NCI-H187 (cell line): ENCODE measurements around the gene ZNF428.
A peak's percentile ranks its signal among the peaks of the same experiment; 100 is the strongest.
"Not testable (repeated sequence)": the region's sequence is repeated elsewhere in the genome, so short reads cannot be mapped to it uniquely, and the experiment has no call there.

Experiments
- DNase-seq, 2 experiments: peaks; one replicate each; lab custom pipeline; 2025; lab: John Stamatoyannopoulos, UW

The ZNF428 gene

DNA sequence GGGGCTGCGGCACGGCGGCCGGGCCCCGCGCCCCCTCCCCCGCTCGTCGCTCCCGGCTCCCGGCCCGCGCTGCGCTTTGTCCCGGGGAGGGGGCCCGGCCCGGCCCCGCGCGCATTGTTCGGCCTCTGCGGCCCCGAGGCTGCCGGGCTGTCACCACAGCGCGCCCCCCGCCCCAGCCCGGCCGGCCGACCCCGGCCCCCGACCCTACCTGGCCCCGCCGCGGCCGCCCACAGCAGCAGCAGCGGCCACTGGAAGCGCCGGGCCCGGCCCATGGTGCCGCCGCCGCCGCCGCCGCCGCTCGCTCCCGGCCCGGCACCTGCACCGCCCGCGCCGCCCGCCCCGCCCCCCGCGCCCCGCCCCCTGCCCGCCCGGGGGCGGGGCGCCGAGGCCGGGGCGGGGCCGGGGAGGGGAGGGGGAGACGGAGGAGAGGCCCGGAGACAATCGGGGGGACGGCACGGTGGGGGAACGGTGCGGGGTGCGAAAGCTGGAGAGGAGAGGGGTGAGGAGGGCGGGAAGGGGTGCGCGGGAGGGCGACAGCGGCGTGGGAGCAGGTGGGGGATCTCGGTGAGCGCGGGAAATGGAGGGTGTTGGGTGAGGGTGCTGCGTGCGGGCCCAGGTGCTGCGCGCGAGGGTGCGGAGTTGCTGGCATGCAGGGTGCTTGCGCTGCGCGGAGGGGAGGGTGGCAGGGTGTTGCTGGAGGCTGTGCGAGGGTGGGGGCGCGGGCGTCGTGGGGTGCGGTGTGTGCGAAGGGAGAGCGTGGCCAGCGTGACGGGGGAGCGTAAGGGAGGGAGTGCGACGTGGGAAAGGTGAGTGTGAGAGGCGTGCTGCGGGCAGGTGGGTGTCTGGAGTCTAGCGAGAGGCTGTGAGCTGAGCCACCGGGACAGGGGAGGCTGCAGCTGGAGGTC lies 20.3 kb upstream of the ZNF428 start, which contains the start of gene CADM4:
TSS of gene CADM4 (minus strand) at position 332 of the 905 bp plus-strand sequence. CDS start at position 272, 60 bp downstream.
- peak in 1 of 2 experiments; percentile 48 for DNase-seq

DNA sequence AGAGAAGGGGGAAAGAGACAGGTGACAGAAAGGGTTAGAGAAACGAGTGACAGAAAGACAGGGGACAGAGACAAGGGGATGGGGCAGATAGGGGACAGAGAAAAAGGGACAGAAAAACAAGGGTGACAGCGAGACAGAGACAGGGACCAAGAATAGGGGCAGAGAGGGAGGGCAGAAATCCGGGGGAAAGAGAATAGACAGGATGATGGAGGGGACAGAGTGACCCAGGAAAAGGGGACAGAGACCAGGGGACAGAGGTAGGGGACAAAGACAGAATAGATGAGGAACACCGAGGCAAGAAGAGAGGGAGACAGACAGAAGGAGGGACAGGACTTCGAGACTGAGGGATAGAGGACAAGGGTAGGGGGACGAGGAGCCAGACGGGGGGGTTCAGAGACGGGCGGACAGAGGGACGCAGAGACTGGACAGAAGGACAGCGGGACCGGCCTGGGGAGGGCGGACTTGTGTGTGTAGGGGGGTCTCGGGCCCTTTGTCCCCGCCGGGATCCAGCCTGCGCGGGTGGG lies 19.6 kb upstream of the ZNF428 start:
- DNase-seq = no peak

DNA sequence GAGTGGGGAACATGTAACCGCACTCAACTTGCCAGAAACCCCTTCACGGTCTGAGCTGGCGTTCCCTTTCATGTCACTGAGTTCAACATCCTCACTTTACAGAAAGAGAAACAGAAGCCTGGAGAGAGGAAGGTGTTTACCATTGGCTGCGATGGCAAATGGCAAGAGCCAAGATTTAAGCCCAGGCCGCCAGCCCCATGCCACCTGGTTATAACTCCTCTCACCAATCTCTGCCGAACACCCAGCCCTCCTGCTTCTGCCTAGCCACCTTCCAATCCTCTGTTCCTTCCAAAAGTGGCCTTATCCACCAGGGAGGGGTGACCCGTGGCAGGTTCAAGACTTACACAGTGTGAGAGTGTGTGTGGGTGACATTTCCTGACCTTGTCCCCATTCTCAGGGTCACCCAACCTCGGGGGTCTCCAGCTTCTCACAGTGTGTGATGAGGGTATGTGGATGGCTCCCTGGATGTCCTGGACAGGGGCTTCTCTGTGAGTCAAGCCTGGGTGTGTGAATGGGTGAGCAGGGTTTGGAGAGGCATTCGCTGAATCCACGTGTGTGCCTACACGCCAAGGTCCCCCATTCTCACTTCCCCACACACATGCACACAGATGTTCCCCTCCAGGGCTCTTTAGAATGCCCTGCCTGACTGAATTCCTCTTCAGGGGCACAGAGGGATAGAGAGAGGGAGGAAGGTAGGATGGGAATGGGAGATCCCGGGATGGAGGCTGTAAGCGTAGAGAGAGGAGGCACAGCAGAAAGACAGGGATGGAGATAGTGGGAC lies 19.0 kb upstream of the ZNF428 start:
- no peak for DNase-seq

DNA sequence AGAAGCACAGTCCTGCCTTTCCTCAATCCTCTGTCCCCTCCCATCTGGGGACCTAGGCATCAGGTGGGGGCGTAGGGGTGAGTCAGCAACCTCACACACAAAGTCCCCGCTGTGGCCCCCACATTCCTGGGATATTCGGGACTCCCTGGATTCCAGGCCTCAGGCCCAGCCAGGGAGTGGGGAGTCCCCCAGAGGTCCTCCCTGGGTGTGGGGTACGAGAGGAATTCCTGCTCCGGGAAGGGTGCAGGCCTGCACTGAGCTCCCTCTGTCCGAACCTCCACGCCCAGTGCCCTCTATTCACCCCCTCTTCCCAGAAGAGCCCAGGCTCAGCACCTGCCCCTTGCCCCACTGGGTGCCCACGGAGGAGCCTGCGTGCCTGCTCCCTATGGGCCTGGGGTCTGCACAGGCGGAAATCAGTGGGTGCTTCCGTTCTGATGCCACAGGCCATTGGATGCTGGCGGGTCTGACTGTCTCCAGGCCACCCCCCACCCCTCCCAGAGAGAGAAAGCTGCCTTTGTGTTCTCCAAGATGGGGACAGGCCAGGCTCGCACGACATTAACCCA lies 16.8 kb upstream of the ZNF428 start:
- DNase-seq = no peak

DNA sequence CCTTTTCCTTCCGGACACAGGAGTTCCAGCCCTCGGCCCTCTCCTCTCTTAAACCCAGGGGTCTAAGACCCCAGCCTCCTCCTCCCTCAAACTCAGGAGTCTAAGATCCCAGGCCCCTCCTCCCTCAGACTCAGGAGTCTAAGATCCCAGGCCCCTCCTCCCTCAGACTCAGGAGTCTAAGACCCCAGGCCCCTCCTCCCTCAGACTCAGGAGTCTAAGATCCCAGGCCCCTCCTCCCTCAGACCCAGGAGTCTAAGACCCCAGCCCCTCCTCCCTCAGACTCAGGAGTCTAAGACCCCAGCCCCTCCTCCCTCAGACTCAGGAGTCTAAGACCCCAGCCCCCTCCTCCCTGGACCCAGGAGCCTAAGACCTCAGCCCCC lies 16.1 kb upstream of the ZNF428 start:
- not testable (repeated sequence) for DNase-seq

DNA sequence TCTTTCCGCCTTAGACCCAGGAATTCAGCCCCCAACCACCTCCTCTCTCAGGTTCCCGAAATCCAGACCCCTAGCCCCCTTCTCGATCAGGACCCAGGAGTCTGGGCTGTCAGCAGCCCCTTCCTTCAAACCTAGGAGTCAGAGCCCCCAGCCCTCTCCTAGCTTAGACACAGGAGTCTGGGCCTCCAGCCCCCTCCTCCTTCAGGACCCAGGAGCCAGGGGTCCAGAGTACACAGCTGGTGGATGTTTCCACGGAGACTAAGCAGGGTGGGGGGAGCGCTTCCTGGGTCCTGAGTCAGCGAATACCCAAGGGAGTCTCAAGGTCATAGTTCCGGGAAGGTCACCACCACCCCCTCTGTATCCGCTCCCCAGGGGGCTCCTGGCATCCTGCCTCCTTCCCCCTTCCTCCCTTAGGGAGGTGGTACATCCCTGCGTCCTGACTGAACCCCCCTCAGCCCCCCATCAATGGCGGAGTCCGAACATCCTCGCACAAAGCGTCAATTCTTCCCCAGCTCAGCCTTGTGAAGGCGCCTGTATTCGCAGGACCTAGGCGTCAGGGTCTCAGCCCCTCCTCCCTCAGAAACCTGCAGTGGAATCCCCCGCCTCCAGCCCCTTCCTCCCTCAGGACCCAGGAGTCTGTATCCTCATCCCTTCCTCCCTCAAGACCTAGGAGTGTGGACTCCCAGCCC lies 15.6 kb upstream of the ZNF428 start:
- DNase-seq = no peak

DNA sequence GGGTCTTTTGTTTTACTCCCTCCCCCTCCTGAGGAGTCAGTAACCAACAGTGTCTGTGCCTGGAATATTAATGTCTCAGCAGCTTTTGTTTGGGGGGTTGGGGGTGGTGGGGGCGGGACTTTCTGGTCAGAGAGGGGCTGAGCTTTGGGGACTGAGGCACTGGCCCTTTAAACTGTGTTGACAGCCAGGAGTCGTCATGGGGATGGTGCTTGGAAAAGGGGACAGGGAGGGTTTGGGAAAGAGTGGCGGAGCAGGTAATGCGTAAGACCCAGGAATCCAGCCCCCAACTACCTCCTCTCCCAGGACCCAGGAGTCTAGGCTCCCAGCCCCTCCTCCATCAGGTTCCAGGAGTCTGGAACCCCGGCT lies 15.1 kb upstream of the ZNF428 start:
- no peak for DNase-seq

DNA sequence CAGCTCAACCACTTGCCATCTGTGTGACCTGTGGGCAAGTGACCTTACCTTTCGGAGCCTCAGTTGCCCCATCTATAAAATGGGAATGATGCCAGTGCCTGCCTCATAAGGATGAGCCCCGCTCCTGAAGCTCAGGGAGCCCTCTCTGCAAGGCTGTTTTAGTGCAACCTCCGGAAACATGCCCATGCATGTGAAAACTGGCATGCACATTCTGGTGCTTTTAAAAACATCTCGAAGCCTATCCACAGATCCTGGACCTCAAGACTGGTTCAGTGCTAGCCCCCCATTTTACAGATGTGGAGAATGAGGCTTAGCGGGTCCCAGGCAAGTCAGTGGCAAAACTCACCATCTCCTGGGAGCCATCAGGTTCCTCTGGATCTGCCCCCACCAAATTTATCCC lies 14.6 kb upstream of the ZNF428 start:
- no peak for DNase-seq

DNA sequence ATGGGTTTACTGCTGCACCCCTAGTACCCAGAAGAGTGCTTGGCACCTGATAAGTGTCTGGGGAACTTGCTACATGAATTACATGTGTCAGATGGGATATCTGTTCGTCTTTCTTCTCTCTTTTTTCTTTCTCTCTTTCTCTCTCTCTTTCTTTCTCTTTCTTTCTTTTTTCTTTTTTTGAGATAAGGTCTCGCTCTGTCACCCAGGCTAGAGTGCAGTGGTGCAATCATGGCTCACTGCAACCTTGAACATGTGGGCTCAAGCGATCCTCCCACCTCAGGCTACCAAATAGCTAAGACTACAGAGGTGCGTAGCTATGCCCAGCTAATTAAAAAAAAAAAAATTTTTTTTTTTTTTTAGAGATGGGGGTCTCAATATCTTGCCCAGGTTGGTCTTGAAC lies 14.1 kb upstream of the ZNF428 start:
- no peak for DNase-seq

DNA sequence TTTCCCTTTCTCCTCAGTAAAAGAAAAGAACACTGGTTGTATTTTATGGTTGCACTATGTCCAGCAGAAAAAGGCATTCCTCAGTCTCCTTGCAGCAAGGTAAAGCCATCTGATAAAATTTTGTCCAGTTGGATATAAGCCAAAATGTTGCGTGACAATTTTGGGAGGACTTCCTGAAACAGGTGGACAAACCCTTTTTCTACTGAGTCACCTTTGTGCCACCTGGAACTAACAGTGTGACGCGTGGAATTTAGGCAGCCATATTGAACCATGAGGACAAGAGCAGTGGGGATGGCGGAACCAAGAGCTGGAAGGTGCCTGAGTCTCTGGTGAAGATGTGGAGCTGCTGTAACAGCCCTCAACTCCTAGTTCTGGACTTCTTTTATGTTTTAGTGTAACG lies 12.1 kb upstream of the ZNF428 start:
- no peak for DNase-seq

DNA sequence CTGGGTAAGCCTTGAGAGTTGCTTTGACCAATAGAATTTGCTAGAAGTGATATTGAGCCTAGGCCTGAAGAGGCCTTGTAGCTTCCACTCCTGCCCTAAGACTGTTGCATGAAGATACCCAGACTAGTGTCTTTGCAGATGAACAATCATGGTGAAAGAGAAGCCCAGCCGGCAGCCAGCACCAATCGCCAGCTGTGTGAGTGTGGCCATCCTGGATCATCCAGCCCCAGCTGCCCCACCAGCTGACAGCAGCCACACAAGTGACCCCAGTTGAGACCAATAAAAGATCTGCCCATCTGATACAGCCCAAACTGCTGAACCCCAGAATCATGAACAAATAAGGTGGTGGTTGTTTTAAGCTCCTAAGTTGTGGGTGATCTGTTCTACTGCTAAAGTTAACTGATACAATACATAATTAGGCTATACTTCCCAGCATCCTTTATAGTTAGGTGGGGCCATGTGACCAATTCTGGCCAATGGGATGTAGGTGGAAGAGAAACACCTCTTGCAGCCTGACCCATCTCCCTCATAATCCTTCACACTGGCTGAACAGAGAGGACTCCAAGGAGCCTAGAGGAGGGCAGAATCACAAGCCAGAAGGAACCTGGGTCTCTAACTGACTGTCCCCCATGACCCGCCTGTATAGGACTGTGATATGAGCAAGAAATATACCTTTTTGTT lies 9.4 kb upstream of the ZNF428 start:
- no peak for DNase-seq

DNA sequence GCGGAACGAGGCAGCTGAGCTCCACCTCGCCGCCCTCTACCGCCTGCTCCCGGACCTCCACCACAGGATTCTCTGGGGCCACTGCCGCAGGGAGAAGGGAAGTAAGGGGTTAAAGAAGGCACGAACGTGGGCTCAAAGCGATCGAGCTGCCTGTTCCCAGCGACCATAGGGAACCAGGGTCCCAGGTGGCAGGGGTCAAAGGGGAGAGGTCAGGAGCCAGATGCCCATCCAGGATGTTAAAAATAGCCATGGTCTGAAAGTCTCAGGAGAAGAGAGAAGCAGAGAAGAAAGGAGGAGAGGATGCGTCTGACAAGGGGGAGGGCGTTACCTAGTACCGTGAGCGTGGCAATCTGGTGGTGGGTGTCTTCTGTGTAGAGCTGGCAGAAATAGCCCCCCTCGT lies 7.4 kb upstream of the ZNF428 start:
- no peak for DNase-seq

DNA sequence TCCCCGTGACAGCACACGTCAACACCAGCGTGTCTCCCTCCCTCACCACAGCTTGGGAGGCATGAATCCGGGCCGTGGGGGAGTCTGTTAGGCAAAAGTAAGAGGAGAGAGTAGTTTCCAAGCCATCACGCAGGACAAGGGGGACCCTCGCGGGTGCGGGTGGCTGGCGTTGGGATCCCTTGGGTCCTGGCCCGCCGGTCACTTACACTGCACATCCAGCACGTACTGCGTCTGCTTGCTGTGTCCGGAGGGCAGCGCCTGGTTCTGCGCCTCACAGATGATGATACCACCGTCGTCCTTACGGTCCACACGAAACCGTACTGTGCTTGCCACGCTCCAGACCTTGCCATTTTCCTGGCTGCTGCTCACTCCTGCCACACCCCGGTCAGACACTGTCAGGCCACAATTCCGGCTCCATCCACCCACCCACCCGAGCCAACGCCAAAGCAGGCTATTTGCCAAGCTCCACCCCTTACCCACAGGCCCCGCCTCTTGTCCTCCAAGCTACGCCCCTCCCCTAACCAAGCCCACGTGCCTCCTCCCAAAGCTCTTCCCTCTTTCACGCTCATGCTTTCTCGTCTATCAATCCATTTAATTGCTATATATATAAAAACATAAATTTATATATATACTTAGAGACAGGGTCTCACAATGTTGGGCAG lies 6.6 kb upstream of the ZNF428 start:
- DNase-seq = no peak

DNA sequence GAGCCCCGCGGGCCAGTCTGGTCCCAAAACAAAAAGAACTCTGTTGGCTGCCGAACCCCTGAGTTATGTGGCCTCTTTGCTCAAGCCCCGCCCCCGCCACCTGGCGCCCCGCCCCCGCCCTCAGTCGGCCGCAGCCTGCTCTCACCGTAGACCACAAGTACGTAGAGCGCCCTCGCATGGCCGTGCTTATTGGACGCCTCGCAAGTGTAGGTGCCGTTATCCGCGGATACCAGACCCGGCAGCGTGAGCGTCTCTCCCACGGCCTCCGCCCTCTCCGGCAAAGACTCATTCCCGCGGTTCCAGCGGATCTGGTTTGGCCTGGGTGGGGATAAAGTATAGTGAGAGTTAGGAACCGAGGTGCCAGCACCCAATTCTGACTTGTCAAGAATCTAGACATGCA lies 5.5 kb upstream of the ZNF428 start:
- no peak for DNase-seq

DNA sequence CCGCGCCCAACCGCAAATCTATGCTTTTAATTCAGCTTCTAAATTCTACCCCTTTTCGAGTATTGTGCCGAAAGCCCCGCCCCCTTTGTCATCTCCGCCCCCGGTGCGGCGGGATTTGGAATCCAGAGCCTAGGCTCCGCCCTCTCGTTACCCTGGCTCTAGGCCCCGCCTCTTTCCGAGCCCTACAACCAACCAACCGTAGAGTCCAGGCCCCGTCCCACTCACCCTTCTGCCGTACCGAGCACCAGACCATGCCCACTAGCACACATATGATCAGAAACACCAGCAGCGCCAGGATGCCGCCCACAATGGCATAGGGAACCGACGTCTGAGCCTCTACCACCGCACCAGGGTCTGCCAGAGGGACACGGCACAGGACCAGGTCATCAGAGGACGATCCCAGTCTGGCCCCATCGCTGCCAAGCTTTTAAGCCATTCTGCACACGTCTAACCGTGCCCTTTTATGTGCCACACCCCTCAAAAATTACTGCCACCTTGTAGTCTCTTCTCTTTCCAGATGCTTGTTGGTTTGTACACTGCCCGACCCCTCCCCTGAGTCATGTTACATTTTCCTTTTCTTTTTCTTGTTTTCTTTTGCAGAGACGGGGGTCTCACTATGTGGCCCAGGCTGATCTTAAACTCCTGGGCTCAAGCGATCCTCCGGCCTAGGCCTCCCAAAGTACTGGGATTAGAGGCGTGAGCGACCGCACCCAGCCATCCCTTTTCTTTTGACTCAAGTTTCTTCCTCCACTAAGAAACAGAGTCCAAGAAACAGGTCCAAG lies 4.7 kb upstream of the ZNF428 start:
- no peak for DNase-seq

DNA sequence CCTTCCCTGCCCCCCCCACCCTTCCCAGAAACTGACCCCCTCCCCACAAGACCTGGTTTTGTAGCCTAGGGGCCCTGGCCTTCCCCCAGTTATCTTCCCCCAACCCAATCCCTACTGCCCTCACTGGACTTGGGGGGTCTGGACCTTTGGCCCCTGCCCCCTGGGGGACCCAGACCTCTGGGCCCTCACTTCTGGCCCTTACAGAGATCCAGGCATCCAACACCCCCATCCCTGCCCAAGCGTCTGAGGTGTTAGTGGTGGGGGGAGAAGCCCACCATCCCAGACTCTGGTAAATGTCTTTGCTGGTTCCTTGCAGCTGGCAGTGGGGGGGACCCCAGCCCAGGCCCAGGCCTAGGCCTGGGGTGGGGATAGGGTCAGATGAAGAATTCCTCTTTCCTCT lies 3.5 kb upstream of the ZNF428 start:
- DNase-seq = no peak

DNA sequence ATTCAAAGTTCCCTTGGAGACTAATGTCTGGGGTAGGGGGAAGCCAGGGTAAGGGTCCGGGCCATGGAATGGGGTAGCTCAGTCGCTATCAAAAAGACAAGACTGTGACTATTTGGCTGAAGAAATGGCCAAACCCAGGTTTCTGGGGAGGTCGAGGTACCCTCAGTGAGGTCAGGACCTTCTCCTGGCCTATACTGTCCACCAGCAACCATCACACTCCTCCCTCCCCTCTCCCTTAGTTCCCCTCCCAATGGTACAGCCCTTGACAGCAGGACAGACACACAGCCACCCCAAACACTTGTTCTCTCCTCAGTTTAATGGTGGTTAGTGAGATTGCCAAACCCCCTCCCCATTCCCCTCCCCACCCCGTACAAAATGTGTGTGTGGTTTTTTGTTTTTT lies 2.6 kb upstream of the ZNF428 start:
- DNase-seq = no peak

DNA sequence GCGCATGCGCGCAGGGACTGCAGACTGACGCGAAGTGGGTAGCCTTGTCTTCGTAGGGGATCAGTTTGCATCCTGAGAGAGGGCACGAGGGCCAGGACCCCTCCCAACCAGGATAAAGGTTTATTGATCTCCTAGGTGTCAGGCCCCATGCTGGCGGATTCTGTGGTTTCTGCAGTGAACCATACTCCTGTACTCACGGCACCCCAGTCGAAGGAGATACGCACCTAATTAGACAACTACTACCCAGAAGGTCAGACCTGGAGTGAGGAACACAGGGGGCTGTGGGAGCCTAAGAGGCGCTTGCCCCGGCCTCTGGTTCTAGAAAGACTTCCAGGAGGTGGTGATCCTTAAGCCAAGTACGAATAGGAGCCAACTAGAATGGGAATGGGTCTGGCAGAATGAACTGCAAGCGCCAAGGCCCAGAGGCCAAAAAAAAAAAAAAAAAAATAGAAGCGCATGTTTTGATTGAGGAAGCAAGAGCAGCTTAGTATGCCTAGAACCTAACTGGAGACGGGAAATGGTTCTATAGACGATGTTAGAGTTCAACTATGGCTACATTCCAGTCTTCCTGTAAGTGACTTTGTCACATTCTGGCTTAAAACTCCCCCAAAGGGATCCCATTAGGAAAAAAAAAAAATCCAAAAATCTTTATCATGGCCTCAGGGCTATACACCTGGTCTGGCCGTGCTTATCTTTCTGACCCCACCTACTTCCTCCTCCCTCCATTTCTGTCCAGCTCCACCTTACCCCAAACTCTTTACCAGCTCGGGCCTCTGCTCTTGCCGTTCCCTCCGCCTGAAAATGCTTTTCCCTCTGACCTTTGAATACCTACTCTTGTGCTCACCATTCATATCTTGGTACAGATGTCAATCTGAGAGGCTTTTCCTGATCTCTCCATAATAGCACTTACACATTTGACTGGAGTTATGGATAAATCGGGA lies 902 bp upstream of the ZNF428 start:
- DNase-seq = no peak

DNA sequence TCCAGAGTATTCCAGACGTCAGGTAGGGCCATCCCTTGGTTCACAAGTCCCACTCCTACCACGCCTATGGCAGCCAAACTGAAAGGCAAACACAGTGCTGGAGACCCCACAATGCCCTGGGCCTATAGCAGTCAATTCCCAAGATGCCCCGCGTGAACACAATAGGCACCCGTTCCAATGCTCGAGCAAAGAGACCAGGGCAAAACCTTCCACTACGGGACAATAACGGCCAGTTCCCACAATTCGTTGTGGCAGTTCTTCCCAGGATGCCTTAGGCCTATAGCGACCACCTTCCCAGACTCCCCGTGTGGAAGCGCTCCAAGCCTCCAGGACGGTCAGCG lies 538 bp downstream of the ZNF428 start:
- peak; percentile 63 to 82 for DNase-seq
